H1 (cell line): Measurements from ENCODE around the gene PCDHGA3. TPM values are rescaled to one million over a fixed set of nuclear protein-coding genes. Genes with fewer than 3 reads are reported as not detected.

Experiments used
- EP300 ChIP-seq, 2 experiments: IDR thresholded peaks; 1 replicate in 1 of 2; 2 replicates in 1 of 2; pipeline ENCODE4 v1.6.1; 2011 to 2012; ENCODE audit warnings: low read depth in 2 of 2, low read length in 2 of 2, mild to moderate bottlenecking in 2 of 2, borderline replicate concordance in 1 of 2, inconsistent platforms in 1 of 2, moderate library complexity in 1 of 2
- KDM1A ChIP-seq: fragments of 200-600, 300-600 bp; sonication (generic); IDR thresholded peaks from 2 replicates; pipeline ENCODE4 v1.7.1; 2016; ENCODE audit warnings: mild to moderate bottlenecking, low read length, borderline replicate concordance
- polyA plus RNA-seq, 7 experiments: library from polyadenylated mRNA; depleted of rRNA in 3 of 7; stranded (reverse) in 5 of 7; unstranded in 2 of 7; fragments of >200 nt in 5 of 7; fragments of 200-250 nt in 2 of 7; gene quantifications; 1 replicate in 5 of 7; 2 replicates in 1 of 7; 4 replicates in 1 of 7; pipeline versions ENCODE4 v1.2.1 to v1.2.3, GENCODE V29; 2011 to 2013; ENCODE audit warnings: missing spikeins in 2 of 7, mixed read lengths in 2 of 7
- total RNA-seq: library from RNA; stranded (reverse); fragmentation: NEBNext Ultra II Directional; extraction: Animal tissue kit (Norgen Biotek cat#: 25700); gene quantifications from 2 replicates; pipeline ENCODE4 v1.2.1, GENCODE V29; 2021

PCDHGA3 gene
- total and polyA plus RNA-seq, 2 of the 8 experiments (the other 6 are each of a cell fraction or from before 2014, with no cell fraction given), result 0.15 to 0.39 TPM

- TF ChIP-seq EP300 (IDR thresholded peaks at IDR 0.05; ENCODE audit: borderline replicate concordance in 1 of 2, low read depth in 2 of 2, low read length in 2 of 2) (no peak), KDM1A (no peak)
Measured at GRCh38 chr5:141392429-141393198, 49.0 kb downstream of the PCDHGA3 start, which contains the start of gene PCDHGA8 (continued).
